B cell (primary cell): ENCODE data around the gene NDST4. TPM values are rescaled to one million over a fixed set of nuclear protein-coding genes. Genes with fewer than 3 reads are reported as not detected.

Experiments used
- ATAC-seq: fragments of 200-7000 bp; cut with Tn5 transposase; one replicate; pipeline ENCODE4 v1.10.0; 2021; ENCODE audit warnings: low read depth, mild to moderate bottlenecking, moderate number of reproducible peaks, moderate library complexity
- CTCF ChIA-PET: fragments of 350-600 bp; sonication (Branson Sonifier 250); formaldehyde crosslinking; loops from one replicate; lab custom pipeline; 2021; ENCODE audit warnings: antibody characterized with exemption, inconsistent platforms; lab: Charles Lee
- POLR2A ChIA-PET: fragments of 350-600 bp; sonication (Branson Sonifier 250); formaldehyde crosslinking; loops from one replicate; lab custom pipeline; 2021; ENCODE audit warnings: antibody characterized with exemption; lab: Charles Lee
- DNase-seq: peaks from one replicate; pipeline ENCODE4 v3.0.0; 2013
- H2AFZ ChIP-seq: 2 replicates; pipeline ENCODE4 v1.6.1; 2012; ENCODE audit warnings: mild to moderate bottlenecking, low read depth, low read length; ENCODE audit not compliant: insufficient read depth, poor library complexity, severe bottlenecking
- H3K27ac ChIP-seq, 2 donors: 1 replicate in 1 of 2; 2 replicates in 1 of 2; pipeline ENCODE4 v1.5.1; 2012 to 2013; ENCODE audit warnings: low read length in 2 of 2, mild to moderate bottlenecking in 2 of 2, moderate library complexity in 1 of 2
- H3K27me3 ChIP-seq, 4 experiments: fragments of 200-600 bp in 1 of 4; sonication (generic) in 1 of 4; replicated peaks in 1 of 4; 1 replicate in 2 of 4; 2 replicates in 2 of 4; pipeline versions ENCODE4 v1.6.1 to v1.7.0; 2013 to 2016; ENCODE audit warnings: low read length in 3 of 4, mild to moderate bottlenecking in 2 of 4, mixed read lengths in 1 of 4, moderate library complexity in 1 of 4; ENCODE audit not compliant: insufficient read depth in 4 of 4, control insufficient read depth in 3 of 4; ENCODE audit errors: control extremely low read depth in 1 of 4
- H3K36me3 ChIP-seq, 2 experiments: replicated peaks in 1 of 2; 1 replicate in 1 of 2; 2 replicates in 1 of 2; pipeline versions ENCODE4 v1.6.1 to v1.7.1; 2013; ENCODE audit warnings: low read length in 1 of 2; ENCODE audit not compliant: insufficient read depth in 2 of 2, control insufficient read depth in 1 of 2; ENCODE audit errors: control extremely low read depth in 1 of 2, extremely low read depth in 1 of 2
- H3K4me1 ChIP-seq, 2 donors: fragments of 200-600 bp in 1 of 2; sonication (generic) in 1 of 2; 1 replicate in 1 of 2; 2 replicates in 1 of 2; pipeline versions ENCODE4 v1.5.1 to v1.6.1; 2013 to 2017; ENCODE audit warnings: low read length in 2 of 2; ENCODE audit not compliant: control insufficient read depth in 2 of 2, insufficient read depth in 2 of 2
- H3K4me2 ChIP-seq: replicated peaks from 2 replicates; pipeline ENCODE3; 2012; ENCODE audit warnings: mild to moderate bottlenecking, low read depth, low read length; ENCODE audit not compliant: poor library complexity, severe bottlenecking
- H3K4me3 ChIP-seq, 5 experiments: fragments of 200-600 bp in 1 of 5; sonication (generic) in 1 of 5; 1 replicate in 3 of 5; 2 replicates in 2 of 5; pipeline versions ENCODE4 v1.5.1 to v1.7.0; 2011 to 2016; ENCODE audit warnings: low read length in 4 of 5, mild to moderate bottlenecking in 4 of 5, low read depth in 2 of 5, control low read depth in 1 of 5, moderate library complexity in 1 of 5; ENCODE audit not compliant: insufficient read depth in 1 of 5; ENCODE audit errors: control extremely low read depth in 1 of 5, extremely low read depth in 1 of 5
- H3K79me2 ChIP-seq: fragments of 200-600 bp; sonication (generic); one replicate; pipeline ENCODE4 v1.6.0; 2016; ENCODE audit warnings: low read length; ENCODE audit not compliant: control insufficient read depth, insufficient read depth
- H3K9ac ChIP-seq: fragments of 200-600 bp; sonication (generic); 2 replicates; pipeline ENCODE4 v1.6.1; 2017; ENCODE audit warnings: mild to moderate bottlenecking, low read length, moderate library complexity
- H3K9me3 ChIP-seq, 3 donors: one replicate each; pipeline versions ENCODE4 v1.6.1 to v1.7.1; 2013; ENCODE audit warnings: low read length in 2 of 3; ENCODE audit not compliant: control insufficient read depth in 2 of 3, insufficient read depth in 1 of 3; ENCODE audit errors: control extremely low read depth in 1 of 3
- H4K20me1 ChIP-seq: 2 replicates; pipeline ENCODE4 v1.6.0; 2012; ENCODE audit warnings: mild to moderate bottlenecking, low read length; ENCODE audit not compliant: insufficient read depth, control insufficient read depth, poor library complexity, severe bottlenecking
- H3K27ac Mint-ChIP-seq: one replicate; pipeline ENCODE4 v1.8.0; 2021; ENCODE audit warnings: mixed read lengths
- H3K27me3 Mint-ChIP-seq: one replicate; pipeline ENCODE4 v1.8.0; 2021; ENCODE audit warnings: mixed read lengths
- H3K4me1 Mint-ChIP-seq: one replicate; pipeline ENCODE4 v1.8.0; 2021; ENCODE audit warnings: mixed read lengths
- H3K4me3 Mint-ChIP-seq: one replicate; pipeline ENCODE4 v1.8.0; 2021; ENCODE audit warnings: mixed read lengths
- H3K9me3 Mint-ChIP-seq: one replicate; pipeline ENCODE4 v1.8.0; 2022; ENCODE audit warnings: mixed read lengths; ENCODE audit not compliant: insufficient read depth
- EZH2 ChIP-seq: IDR thresholded peaks from 2 replicates; pipeline ENCODE4 v1.6.1; 2012; ENCODE audit warnings: borderline replicate concordance, low read depth, mild to moderate bottlenecking, moderate library complexity, low read length; ENCODE audit not compliant: insufficient read depth, poor library complexity, severe bottlenecking
- WGBS: methylation state at CpG from one replicate; pipeline ENCODE4 v1.1.5; 2013; ENCODE audit warnings: missing lambda C conversion rate; ENCODE audit not compliant: insufficient coverage; 5-methylcytosine and 5-hydroxymethylcytosine counted together
- intact Hi-C: fragments of 100-400 bp; cut with micrococcal nuclease; formaldehyde crosslinking; loops from one replicate; pipeline ENCODE4 v1.10.0; 2022
- polyA plus RNA-seq: library from polyadenylated mRNA; depleted of rRNA; stranded (reverse); fragments of >200 nt; gene quantifications from 2 replicates; pipeline ENCODE4 v1.2.3, GENCODE V29; 2012
- total RNA-seq, 2 donors: library from RNA; stranded (reverse); fragments of 120-200 nt in 1 of 2; gene quantifications; 1 replicate in 1 of 2; 2 replicates in 1 of 2; pipeline versions ENCODE4 v1.2.3 to v1.2.4, GENCODE V29; 2013 to 2022
- TF ChIP-seq, protein P1 (sequence below): fragments of 200-600 bp; IDR thresholded peaks from one replicate; pipeline ENCODE4 v1.8.0; 2022; ENCODE audit warnings: antibody characterized with exemption, mild to moderate bottlenecking

The NDST4 gene
- total and polyA plus RNA-seq, 2 donors (not counting 1 experiment from before 2014, with no cell fraction given): not detected

DNA sequence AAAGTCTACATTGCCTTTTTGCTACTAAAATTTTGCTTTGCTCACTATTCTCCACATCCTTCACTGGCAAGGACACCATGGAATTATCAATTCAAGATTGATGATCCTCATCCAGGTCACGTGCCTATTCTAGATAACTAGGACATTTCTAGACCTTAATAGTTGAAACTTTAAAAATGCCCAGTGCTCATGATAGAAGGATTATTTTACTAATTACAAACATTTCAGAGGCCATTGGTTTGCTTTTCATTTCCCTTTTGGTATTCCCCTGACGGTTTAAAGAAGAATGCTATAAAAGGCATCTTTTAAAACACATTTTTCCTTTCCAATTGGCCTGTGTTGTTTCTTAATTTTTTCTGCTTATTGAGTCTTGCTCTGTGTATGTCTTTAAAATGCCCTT, 249.4 kb downstream of the NDST4 start:
- Mint-ChIP-seq H3K27ac (no peak overlapping the region), H3K4me3 (no peak overlapping the region), H3K9me3 (no peaks in the 10 kb centered on the region), H3K27me3 (no peaks in the 10 kb centered on the region), H3K4me1 (no peaks in the 10 kb centered on the region)
- Histone ChIP-seq H3K4me1 (no peaks in the 10 kb centered on the region), H3K9me3 (no peaks in the 10 kb centered on the region), H3K4me3 (no peak overlapping the region), H4K20me1 (no peaks in the 10 kb centered on the region), H3K9ac (no peak overlapping the region), H3K36me3 (no peaks in the 10 kb centered on the region), H2AFZ (no peak overlapping the region), H3K79me2 (no peaks in the 10 kb centered on the region), H3K27me3 (no peaks in the 10 kb centered on the region), H3K4me2 (no peak overlapping the region), H3K27ac (no peak overlapping the region)
- ATAC-seq (no peak), DNase-seq (no peak)
- intact Hi-C loops: no loop called here
- TF ChIP-seq, protein P1, sequence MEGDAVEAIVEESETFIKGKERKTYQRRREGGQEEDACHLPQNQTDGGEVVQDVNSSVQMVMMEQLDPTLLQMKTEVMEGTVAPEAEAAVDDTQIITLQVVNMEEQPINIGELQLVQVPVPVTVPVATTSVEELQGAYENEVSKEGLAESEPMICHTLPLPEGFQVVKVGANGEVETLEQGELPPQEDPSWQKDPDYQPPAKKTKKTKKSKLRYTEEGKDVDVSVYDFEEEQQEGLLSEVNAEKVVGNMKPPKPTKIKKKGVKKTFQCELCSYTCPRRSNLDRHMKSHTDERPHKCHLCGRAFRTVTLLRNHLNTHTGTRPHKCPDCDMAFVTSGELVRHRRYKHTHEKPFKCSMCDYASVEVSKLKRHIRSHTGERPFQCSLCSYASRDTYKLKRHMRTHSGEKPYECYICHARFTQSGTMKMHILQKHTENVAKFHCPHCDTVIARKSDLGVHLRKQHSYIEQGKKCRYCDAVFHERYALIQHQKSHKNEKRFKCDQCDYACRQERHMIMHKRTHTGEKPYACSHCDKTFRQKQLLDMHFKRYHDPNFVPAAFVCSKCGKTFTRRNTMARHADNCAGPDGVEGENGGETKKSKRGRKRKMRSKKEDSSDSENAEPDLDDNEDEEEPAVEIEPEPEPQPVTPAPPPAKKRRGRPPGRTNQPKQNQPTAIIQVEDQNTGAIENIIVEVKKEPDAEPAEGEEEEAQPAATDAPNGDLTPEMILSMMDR: no peak
- no peak for TF ChIP-seq EZH2
- ChIA-PET CTCF (no interaction called here), POLR2A (no interaction called here)
- no CpG with 5 or more reads among the region's 2 CpGs for WGBS

DNA sequence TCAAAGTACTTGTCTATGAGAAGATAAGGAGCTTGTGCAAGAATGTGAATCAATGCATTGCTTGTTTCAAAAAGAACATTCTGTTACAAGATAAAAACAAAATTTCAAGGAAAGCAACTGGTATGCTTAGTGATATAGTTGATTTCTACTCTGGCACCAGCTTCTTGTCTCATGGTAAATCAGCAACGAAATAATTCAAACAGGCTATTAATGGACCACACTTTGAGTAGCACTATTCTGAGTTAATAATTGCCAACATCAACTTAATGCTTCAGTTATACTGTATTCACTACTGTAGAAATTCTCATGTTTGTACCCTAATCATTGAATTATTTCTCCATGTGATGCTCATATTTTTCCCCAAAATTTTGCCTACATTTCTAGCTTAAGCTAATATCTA, 252.6 kb downstream of the NDST4 start:
- intact Hi-C loops: no loop called here
- ATAC-seq: no peak
- Histone ChIP-seq H3K36me3 (no peaks in the 10 kb centered on the region), H2AFZ (no peak overlapping the region), H3K9ac (no peak overlapping the region), H3K4me1 (no peaks in the 10 kb centered on the region), H3K27ac (no peak overlapping the region), H3K4me3 (no peak overlapping the region), H4K20me1 (no peaks in the 10 kb centered on the region), H3K27me3 (no peaks in the 10 kb centered on the region), H3K79me2 (no peaks in the 10 kb centered on the region), H3K4me2 (no peak overlapping the region), H3K9me3 (peaks cover 0 to 4% (median 0%) of the 10 kb centered on the region in 3 donors)
- H3K9me3 Mint-ChIP-seq: no peaks in the 10 kb centered on the region
- H3K27me3 Mint-ChIP-seq: no peaks in the 10 kb centered on the region
- DNase-seq: no peak
- ChIA-PET CTCF (no interaction called here), POLR2A (no interaction called here)
- H3K27ac Mint-ChIP-seq: no peak overlapping the region
- WGBS: 71% methylated on average over 1 of the region's 1 CpG
- no peak overlapping the region for H3K4me3 Mint-ChIP-seq
- TF ChIP-seq, protein P1: no peak
- no peak for TF ChIP-seq EZH2
- no peaks in the 10 kb centered on the region for H3K4me1 Mint-ChIP-seq
